ENCODE measurements around the gene CLIP4.

CLIP4 gene

DNA sequence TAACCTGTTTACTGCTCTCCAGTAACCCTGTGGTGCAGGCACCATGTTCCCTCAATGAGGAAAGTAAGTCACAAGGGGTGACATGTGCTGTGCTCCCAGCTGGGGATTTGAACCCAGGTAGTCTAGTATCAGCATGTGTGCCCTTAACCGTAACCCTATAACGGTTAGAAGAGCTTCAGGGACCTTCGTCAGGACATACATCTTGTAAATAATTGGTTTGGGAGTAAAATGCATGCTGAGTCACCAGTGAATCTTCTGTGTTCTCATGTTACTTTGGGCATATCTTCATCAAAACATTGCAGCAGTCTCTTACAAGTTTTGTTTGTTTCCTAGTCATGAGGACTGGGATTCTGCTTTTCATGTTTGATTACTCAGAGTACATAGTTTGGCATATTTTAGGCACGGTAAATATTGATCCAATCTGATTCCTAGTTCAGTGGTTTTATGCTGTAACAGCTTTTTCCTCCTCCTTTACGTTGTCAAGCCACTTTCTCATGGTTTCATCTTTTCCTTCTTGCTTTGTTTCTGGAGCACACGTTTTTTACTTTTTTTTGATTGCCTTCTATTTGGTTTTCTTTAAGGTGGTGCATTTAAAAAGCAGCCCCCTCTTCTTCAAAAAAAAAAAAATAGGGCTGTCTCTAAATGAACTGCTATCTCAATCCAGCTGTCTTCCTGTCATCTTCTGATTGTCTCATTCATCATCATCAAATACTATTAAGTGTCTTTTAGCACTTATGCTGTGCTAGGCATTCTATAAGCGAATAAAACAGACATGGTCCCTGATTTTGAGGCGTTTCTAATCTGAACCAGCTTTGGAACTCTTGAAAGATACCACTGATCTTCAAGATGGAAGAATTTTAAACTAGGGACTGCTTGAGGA, 50.4 kb downstream of the CLIP4 start:
- no peaks in the 10 kb centered on the region for H3K9me3 ChIP-seq (ENCODE audit: control insufficient read depth, insufficient read depth, low read length)
- no peaks in the 10 kb centered on the region for H3K4me1 ChIP-seq (ENCODE audit: control insufficient read depth, low read length)
- H4K20me1 ChIP-seq (ENCODE audit: control insufficient read depth, insufficient read depth, low read depth, low read length), result no peaks in the 10 kb centered on the region
- H3K36me3 ChIP-seq (ENCODE audit: control insufficient read depth, low read length), result no peaks in the 10 kb centered on the region
- TF ChIP-seq, protein P1, sequence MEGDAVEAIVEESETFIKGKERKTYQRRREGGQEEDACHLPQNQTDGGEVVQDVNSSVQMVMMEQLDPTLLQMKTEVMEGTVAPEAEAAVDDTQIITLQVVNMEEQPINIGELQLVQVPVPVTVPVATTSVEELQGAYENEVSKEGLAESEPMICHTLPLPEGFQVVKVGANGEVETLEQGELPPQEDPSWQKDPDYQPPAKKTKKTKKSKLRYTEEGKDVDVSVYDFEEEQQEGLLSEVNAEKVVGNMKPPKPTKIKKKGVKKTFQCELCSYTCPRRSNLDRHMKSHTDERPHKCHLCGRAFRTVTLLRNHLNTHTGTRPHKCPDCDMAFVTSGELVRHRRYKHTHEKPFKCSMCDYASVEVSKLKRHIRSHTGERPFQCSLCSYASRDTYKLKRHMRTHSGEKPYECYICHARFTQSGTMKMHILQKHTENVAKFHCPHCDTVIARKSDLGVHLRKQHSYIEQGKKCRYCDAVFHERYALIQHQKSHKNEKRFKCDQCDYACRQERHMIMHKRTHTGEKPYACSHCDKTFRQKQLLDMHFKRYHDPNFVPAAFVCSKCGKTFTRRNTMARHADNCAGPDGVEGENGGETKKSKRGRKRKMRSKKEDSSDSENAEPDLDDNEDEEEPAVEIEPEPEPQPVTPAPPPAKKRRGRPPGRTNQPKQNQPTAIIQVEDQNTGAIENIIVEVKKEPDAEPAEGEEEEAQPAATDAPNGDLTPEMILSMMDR (IDR thresholded peaks at IDR 0.05; ENCODE audit: low read depth, low read length, poor library complexity, severe bottlenecking), result no peak
- no peak for TF ChIP-seq EZH2phosphoT487 (IDR thresholded peaks at IDR 0.05; ENCODE audit: borderline replicate concordance, low read length)
- H3K27ac ChIP-seq (ENCODE audit: low read depth, low read length), result no peak overlapping the region
- H3K4me3 ChIP-seq (ENCODE audit: low read length), result no peak overlapping the region
- H3K9me2 ChIP-seq (replicated peaks; ENCODE audit: control insufficient read depth, low read length), result no peaks in the 10 kb centered on the region
- no peaks in the 10 kb centered on the region for H3K79me2 ChIP-seq (ENCODE audit: control insufficient read depth, low read length)
- peaks cover 9% of the 10 kb centered on the region; the same call in 1 of the 2 replicates for H3K27me3 ChIP-seq (ENCODE audit: control insufficient read depth, low read length)
- H3F3A ChIP-seq (ENCODE audit: control insufficient read depth, insufficient read depth), result no peaks in the 10 kb centered on the region
- H3K4me2 ChIP-seq (ENCODE audit: low read length), result no peak overlapping the region

GRCh38 chr2:29166242-29167039, 51.2 kb downstream of the CLIP4 start:
- no peaks in the 10 kb centered on the region for H4K20me1 ChIP-seq (ENCODE audit: control insufficient read depth, insufficient read depth, low read depth, low read length)
- no peak overlapping the region for H3K4me3 ChIP-seq (ENCODE audit: low read length)
- no peaks in the 10 kb centered on the region for H3K9me2 ChIP-seq (replicated peaks; ENCODE audit: control insufficient read depth, low read length)
- peaks cover 9% of the 10 kb centered on the region; the same call in 1 of the 2 replicates for H3K27me3 ChIP-seq (ENCODE audit: control insufficient read depth, low read length)
- H3K4me1 ChIP-seq (ENCODE audit: control insufficient read depth, low read length), result no peaks in the 10 kb centered on the region
- H3K4me2 ChIP-seq (ENCODE audit: low read length), result no peak overlapping the region
- no peak overlapping the region for H3K27ac ChIP-seq (ENCODE audit: low read depth, low read length)
- no peaks in the 10 kb centered on the region for H3K79me2 ChIP-seq (ENCODE audit: control insufficient read depth, low read length)
- H3K36me3 ChIP-seq (ENCODE audit: control insufficient read depth, low read length), result no peaks in the 10 kb centered on the region
- H3F3A ChIP-seq (ENCODE audit: control insufficient read depth, insufficient read depth), result no peaks in the 10 kb centered on the region
- no peaks in the 10 kb centered on the region for H3K9me3 ChIP-seq (ENCODE audit: control insufficient read depth, insufficient read depth, low read length)
- TF ChIP-seq, protein P1 (IDR thresholded peaks at IDR 0.05; ENCODE audit: low read depth, low read length, poor library complexity, severe bottlenecking), result no peak
- TF ChIP-seq EZH2phosphoT487 (IDR thresholded peaks at IDR 0.05; ENCODE audit: borderline replicate concordance, low read length), result no peak

DNA sequence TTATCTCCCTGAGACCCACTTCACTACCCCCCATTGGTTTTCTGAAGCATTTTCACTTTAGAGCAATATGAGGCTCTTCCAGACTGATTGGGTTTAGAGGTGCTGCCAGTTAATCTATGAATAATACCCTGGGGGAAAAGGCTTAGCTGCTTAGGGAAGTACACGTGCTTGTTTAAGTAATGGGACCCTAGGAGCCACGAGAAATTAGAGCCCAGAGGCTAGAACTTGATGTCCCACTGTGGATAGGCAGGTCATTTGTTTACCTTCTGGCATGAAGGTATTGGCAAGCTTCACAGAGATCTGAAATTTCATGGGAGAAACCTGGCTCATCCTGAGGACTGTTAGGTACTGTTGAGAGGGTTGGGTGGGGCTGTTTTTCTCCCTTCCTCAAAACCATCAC, 59.7 kb downstream of the CLIP4 start:
- H3K27ac ChIP-seq (ENCODE audit: low read depth, low read length), result no peak overlapping the region
- H3K9me2 ChIP-seq (replicated peaks; ENCODE audit: control insufficient read depth, low read length), result no peaks in the 10 kb centered on the region
- no peaks in the 10 kb centered on the region for H3K36me3 ChIP-seq (ENCODE audit: control insufficient read depth, low read length)
- H3K27me3 ChIP-seq (ENCODE audit: control insufficient read depth, low read length), result no peaks in the 10 kb centered on the region
- no peaks in the 10 kb centered on the region for H3K9me3 ChIP-seq (ENCODE audit: control insufficient read depth, insufficient read depth, low read length)
- no peaks in the 10 kb centered on the region for H3F3A ChIP-seq (ENCODE audit: control insufficient read depth, insufficient read depth)
- TF ChIP-seq, protein P1 (IDR thresholded peaks at IDR 0.05; ENCODE audit: low read depth, low read length, poor library complexity, severe bottlenecking), result no peak
- TF ChIP-seq EZH2phosphoT487 (IDR thresholded peaks at IDR 0.05; ENCODE audit: borderline replicate concordance, low read length), result no peak
- no peaks in the 10 kb centered on the region for H3K79me2 ChIP-seq (ENCODE audit: control insufficient read depth, low read length)
- H3K4me1 ChIP-seq (ENCODE audit: control insufficient read depth, low read length), result no peaks in the 10 kb centered on the region
- H4K20me1 ChIP-seq (ENCODE audit: control insufficient read depth, insufficient read depth, low read depth, low read length), result no peaks in the 10 kb centered on the region
- H3K4me2 ChIP-seq (ENCODE audit: low read length), result no peak overlapping the region
- no peak overlapping the region for H3K4me3 ChIP-seq (ENCODE audit: low read length)
